H9 (cell line): ENCODE data around the gene GLT6D1. TPM values are rescaled to one million over a fixed set of nuclear protein-coding genes. Genes with fewer than 3 reads are reported as not detected.

ENCODE experiments used
- DNase-seq: peaks from one replicate; pipeline ENCODE4 v3.0.0-alpha.2; 2017
- H2AFZ ChIP-seq: one replicate; pipeline ENCODE4 v1.6.1; 2013; ENCODE audit warnings: mild to moderate bottlenecking, low read length, control low read depth, moderate library complexity
- H2AK5ac ChIP-seq: 2 replicates; pipeline ENCODE4 v1.6.1; 2013; ENCODE audit warnings: low read length, control low read depth, mixed read lengths; ENCODE audit not compliant: insufficient read length
- H2BK120ac ChIP-seq: one replicate; pipeline ENCODE4 v1.6.1; 2013; ENCODE audit warnings: low read depth, mild to moderate bottlenecking, low read length, control low read depth, inconsistent platforms; ENCODE audit not compliant: poor library complexity, severe bottlenecking
- H2BK12ac ChIP-seq: 2 replicates; pipeline ENCODE4 v1.6.1; 2013; ENCODE audit warnings: low read length, control low read depth, mixed read lengths, low read depth; ENCODE audit not compliant: insufficient read length
- H2BK15ac ChIP-seq: 2 replicates; pipeline ENCODE4 v1.6.1; 2013; ENCODE audit warnings: low read depth, low read length, control low read depth
- H2BK20ac ChIP-seq: one replicate; pipeline ENCODE4 v1.6.1; 2013; ENCODE audit warnings: low read depth, mild to moderate bottlenecking, low read length, control low read depth, inconsistent platforms; ENCODE audit not compliant: poor library complexity, severe bottlenecking
- H2BK5ac ChIP-seq: 2 replicates; pipeline ENCODE4 v1.6.1; 2013; ENCODE audit warnings: low read length, control low read depth, mixed read lengths; ENCODE audit not compliant: insufficient read length
- H3K14ac ChIP-seq: 2 replicates; pipeline ENCODE4 v1.6.1; 2013; ENCODE audit warnings: low read length, control low read depth; ENCODE audit not compliant: insufficient read depth
- H3K18ac ChIP-seq: 2 replicates; pipeline ENCODE4 v1.6.1; 2013; ENCODE audit warnings: low read depth, mild to moderate bottlenecking, mixed read lengths, low read length, control low read depth; ENCODE audit not compliant: insufficient read length
- H3K23ac ChIP-seq: 2 replicates; pipeline ENCODE4 v1.6.1; 2013; ENCODE audit warnings: low read length, control low read depth, mixed read lengths, low read depth; ENCODE audit not compliant: insufficient read length
- H3K23me2 ChIP-seq: 2 replicates; pipeline ENCODE4 v1.6.1; 2013; ENCODE audit warnings: low read depth, mild to moderate bottlenecking, mixed read lengths, low read length, control low read depth; ENCODE audit not compliant: insufficient read length, poor library complexity, severe bottlenecking
- H3K27ac ChIP-seq: 2 replicates; pipeline ENCODE4 v1.5.1; 2013; ENCODE audit warnings: low read length, control low read depth, mixed read lengths, low read depth; ENCODE audit not compliant: insufficient read length
- H3K27me3 ChIP-seq: 2 replicates; pipeline ENCODE4 v1.6.1; 2013; ENCODE audit warnings: low read length, control low read depth, inconsistent platforms; ENCODE audit not compliant: insufficient read depth
- H3K4ac ChIP-seq: 2 replicates; pipeline ENCODE4 v1.6.1; 2013; ENCODE audit warnings: low read depth, mild to moderate bottlenecking, control low read depth, inconsistent platforms, low read length, moderate library complexity
- H3K4me1 ChIP-seq: 2 replicates; pipeline ENCODE4 v1.6.1; 2013; ENCODE audit warnings: low read length, control low read depth, inconsistent platforms; ENCODE audit not compliant: insufficient read depth
- H3K4me2 ChIP-seq: 2 replicates; pipeline ENCODE4 v1.6.1; 2013; ENCODE audit warnings: low read length, control low read depth, mixed read lengths; ENCODE audit not compliant: insufficient read length, insufficient read depth
- H3K56ac ChIP-seq: 2 replicates; pipeline ENCODE4 v1.6.1; 2013; ENCODE audit warnings: low read depth, mild to moderate bottlenecking, mixed read lengths, low read length, control low read depth; ENCODE audit not compliant: insufficient read length
- H3K79me1 ChIP-seq: 2 replicates; pipeline ENCODE4 v1.6.1; 2013; ENCODE audit warnings: low read depth, mild to moderate bottlenecking, moderate library complexity, low read length, control low read depth, inconsistent platforms; ENCODE audit not compliant: insufficient read depth, poor library complexity, severe bottlenecking
- H3K79me2 ChIP-seq: 2 replicates; pipeline ENCODE4 v1.6.1; 2013; ENCODE audit warnings: low read length, control low read depth, inconsistent platforms; ENCODE audit not compliant: insufficient read depth
- H3K9ac ChIP-seq: 2 replicates; pipeline ENCODE4 v1.6.1; 2013; ENCODE audit warnings: low read length, control low read depth, mixed read lengths; ENCODE audit not compliant: insufficient read length; ENCODE audit errors: extremely low read depth
- H3K9me3 ChIP-seq: one replicate; pipeline ENCODE4 v1.6.1; 2013; ENCODE audit warnings: low read depth, low read length, inconsistent platforms; ENCODE audit not compliant: control insufficient read depth
- H3T11ph ChIP-seq: one replicate; pipeline ENCODE4 v1.6.1; 2013; ENCODE audit warnings: mild to moderate bottlenecking, low read length, control low read depth, inconsistent platforms
- H4K20me1 ChIP-seq: one replicate; pipeline ENCODE4 v1.6.1; 2013; ENCODE audit not compliant: control insufficient read depth, insufficient read length, insufficient read depth
- H4K5ac ChIP-seq: 2 replicates; pipeline ENCODE4 v1.6.1; 2013; ENCODE audit warnings: low read depth, mild to moderate bottlenecking, mixed read lengths, low read length, control low read depth; ENCODE audit not compliant: insufficient read length
- H4K8ac ChIP-seq: replicated peaks from 2 replicates; pipeline ENCODE4 v1.6.1; 2013; ENCODE audit warnings: low read length, control low read depth, mixed read lengths, low read depth; ENCODE audit not compliant: insufficient read length
- H4K91ac ChIP-seq: 2 replicates; pipeline ENCODE4 v1.6.1; 2013; ENCODE audit warnings: low read depth, mild to moderate bottlenecking, moderate library complexity, mixed read lengths, low read length, control low read depth; ENCODE audit not compliant: insufficient read length
- H3K27ac Mint-ChIP-seq, 3 experiments: 2 replicates in 2 of 3; 3 replicates in 1 of 3; pipeline ENCODE4 v1.8.0; 2020 to 2021; ENCODE audit warnings: mixed read lengths in 3 of 3, mild to moderate bottlenecking in 1 of 3, moderate library complexity in 1 of 3
- H3K27me3 Mint-ChIP-seq: 2 replicates; pipeline ENCODE4 v1.8.0; 2021; ENCODE audit warnings: low read depth, mild to moderate bottlenecking, moderate library complexity, mixed read lengths
- H3K36me3 Mint-ChIP-seq, 3 experiments: 2 replicates in 2 of 3; 3 replicates in 1 of 3; pipeline ENCODE4 v1.8.0; 2020 to 2021; ENCODE audit warnings: low read depth in 3 of 3, mixed read lengths in 3 of 3; ENCODE audit not compliant: insufficient read depth in 1 of 3
- H3K4me1 Mint-ChIP-seq, 2 experiments: 2 replicates each; pipeline ENCODE4 v1.8.0; 2020; ENCODE audit warnings: mixed read lengths in 2 of 2
- H3K4me3 Mint-ChIP-seq, 2 experiments: 2 replicates in 1 of 2; 3 replicates in 1 of 2; pipeline ENCODE4 v1.8.0; 2020 to 2021; ENCODE audit warnings: mild to moderate bottlenecking in 2 of 2, mixed read lengths in 2 of 2, moderate library complexity in 1 of 2
- H3K9me3 Mint-ChIP-seq, 2 experiments: 2 replicates in 1 of 2; 3 replicates in 1 of 2; pipeline ENCODE4 v1.8.0; 2020; ENCODE audit warnings: mild to moderate bottlenecking in 2 of 2, mixed read lengths in 2 of 2, moderate library complexity in 1 of 2
- WGBS: extraction: QIAGEN DNeasy Blood & Tissue Kit; methylation state at CpG from one replicate; pipeline ENCODE4 v1.1.7; 2013; ENCODE audit warnings: missing lambda C conversion rate, low lambda C conversion rate, mixed read lengths; ENCODE audit not compliant: insufficient read length; ENCODE audit errors: extremely low coverage; 5-methylcytosine and 5-hydroxymethylcytosine counted together
- total RNA-seq: library from RNA; stranded (reverse); gene quantifications from 2 replicates; pipeline ENCODE4 v1.2.1, GENCODE V29; 2021
- TF ChIP-seq, protein P1 (sequence below): fragments of 200-600 bp; sonication (generic); conservative IDR thresholded peaks from 3 replicates; pipeline ENCODE4 v1.8.0; 2021; ENCODE audit warnings: antibody characterized with exemption, mild to moderate bottlenecking

The GLT6D1 gene
- total RNA-seq, 1 experiment from 2014 or later, result not detected

DNA sequence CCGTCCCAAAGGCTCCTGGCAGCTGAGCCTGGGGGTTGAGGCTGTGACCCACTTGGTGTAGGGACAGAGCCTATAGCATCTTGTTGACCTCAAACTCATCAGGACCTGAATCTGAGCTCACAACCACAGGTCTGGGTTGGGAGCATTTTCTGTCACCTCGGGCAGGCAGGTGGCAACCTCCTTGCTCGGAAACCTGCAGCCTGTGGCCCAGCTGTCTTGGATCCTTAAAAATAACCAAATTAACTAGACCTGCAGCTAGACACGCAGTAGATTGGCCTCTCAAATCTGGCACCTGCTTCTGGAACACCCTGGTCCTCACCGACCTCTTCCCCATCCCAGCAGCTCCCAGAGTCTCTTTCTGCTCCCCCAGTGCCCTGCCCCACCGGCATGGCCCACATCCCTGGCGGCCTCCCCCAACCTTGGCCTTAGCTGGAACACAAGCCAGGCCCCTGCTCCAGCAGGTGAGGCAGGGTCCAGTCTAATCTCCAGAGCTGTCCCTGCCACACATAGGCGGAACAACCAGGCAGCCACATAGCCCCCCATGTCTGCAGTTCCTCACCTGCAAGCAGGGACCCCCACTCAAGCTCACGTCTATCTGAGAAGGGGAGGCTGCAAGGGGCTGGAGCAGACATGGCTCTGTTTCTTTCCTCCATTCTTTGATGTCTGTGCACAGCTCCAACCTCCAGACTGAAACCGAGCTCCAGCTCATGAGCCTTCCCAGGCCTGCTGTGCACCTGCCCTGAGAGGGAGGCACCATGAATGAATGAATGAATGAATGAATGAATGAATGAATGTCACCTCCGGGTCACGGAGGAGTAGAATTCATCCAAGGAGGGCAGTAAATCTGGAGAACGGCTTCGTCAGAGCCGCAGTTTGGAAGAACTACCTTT, 49.5 kb downstream of the GLT6D1 start:
- Histone ChIP-seq H4K20me1 (no peaks in the 10 kb centered on the region), H3T11ph (no peak overlapping the region), H3K79me1 (no peaks in the 10 kb centered on the region), H2AK5ac (no peak overlapping the region), H2AFZ (no peak overlapping the region), H3K4me2 (no peak overlapping the region), H3K56ac (no peak overlapping the region), H3K9ac (no peak overlapping the region), H3K79me2 (no peaks in the 10 kb centered on the region), H3K23me2 (no peaks in the 10 kb centered on the region), H4K8ac (no peak overlapping the region), H3K14ac (no peak overlapping the region), H4K91ac (no peak overlapping the region), H4K5ac (no peak overlapping the region), H3K18ac (no peak overlapping the region), H3K27me3 (no peaks in the 10 kb centered on the region), H2BK120ac (no peak overlapping the region), H2BK5ac (no peak overlapping the region), H2BK12ac (no peak overlapping the region), H3K4ac (no peak overlapping the region), H3K9me3 (no peaks in the 10 kb centered on the region), H3K27ac (no peak overlapping the region), H3K4me1 (no peaks in the 10 kb centered on the region), H2BK20ac (no peak overlapping the region), H3K23ac (no peak overlapping the region), H2BK15ac (no peak overlapping the region)
- Mint-ChIP-seq H3K4me3 (no peak overlapping the region; a peak in 1 of 5 replicates), H3K27me3 (no peaks in the 10 kb centered on the region; the same call in 1 of the 2 replicates), H3K27ac (peak overlapping the region in 2 of 3 experiments; percentile 68 to 79; a peak in 2 of 7 replicates), H3K4me1 (no peaks in the 10 kb centered on the region), H3K9me3 (peaks cover 1 to 2% of the 10 kb centered on the region in 2 experiments; a peak in 2 of 5 replicates), H3K36me3 (no peaks in the 10 kb centered on the region)
- no CpG with 5 or more reads among the region's 15 CpGs for WGBS
- no peak for DNase-seq
- TF ChIP-seq, protein P1, sequence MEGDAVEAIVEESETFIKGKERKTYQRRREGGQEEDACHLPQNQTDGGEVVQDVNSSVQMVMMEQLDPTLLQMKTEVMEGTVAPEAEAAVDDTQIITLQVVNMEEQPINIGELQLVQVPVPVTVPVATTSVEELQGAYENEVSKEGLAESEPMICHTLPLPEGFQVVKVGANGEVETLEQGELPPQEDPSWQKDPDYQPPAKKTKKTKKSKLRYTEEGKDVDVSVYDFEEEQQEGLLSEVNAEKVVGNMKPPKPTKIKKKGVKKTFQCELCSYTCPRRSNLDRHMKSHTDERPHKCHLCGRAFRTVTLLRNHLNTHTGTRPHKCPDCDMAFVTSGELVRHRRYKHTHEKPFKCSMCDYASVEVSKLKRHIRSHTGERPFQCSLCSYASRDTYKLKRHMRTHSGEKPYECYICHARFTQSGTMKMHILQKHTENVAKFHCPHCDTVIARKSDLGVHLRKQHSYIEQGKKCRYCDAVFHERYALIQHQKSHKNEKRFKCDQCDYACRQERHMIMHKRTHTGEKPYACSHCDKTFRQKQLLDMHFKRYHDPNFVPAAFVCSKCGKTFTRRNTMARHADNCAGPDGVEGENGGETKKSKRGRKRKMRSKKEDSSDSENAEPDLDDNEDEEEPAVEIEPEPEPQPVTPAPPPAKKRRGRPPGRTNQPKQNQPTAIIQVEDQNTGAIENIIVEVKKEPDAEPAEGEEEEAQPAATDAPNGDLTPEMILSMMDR, result no peak
